HG02642 (cell line): ENCODE results near the gene EIF1.

Source experiments
- ATAC-seq: cut with Tn5 transposase; IDR thresholded peaks from one replicate; pipeline ENCODE4 v1.9.1; 2021; ENCODE audit warnings: mild to moderate bottlenecking; ENCODE audit not compliant: unreplicated experiment, poor library complexity

EIF1 gene

GRCh38 chr17:41731836-41732235 is 43.2 kb downstream of the EIF1 start:
- no peak for ATAC-seq

DNA sequence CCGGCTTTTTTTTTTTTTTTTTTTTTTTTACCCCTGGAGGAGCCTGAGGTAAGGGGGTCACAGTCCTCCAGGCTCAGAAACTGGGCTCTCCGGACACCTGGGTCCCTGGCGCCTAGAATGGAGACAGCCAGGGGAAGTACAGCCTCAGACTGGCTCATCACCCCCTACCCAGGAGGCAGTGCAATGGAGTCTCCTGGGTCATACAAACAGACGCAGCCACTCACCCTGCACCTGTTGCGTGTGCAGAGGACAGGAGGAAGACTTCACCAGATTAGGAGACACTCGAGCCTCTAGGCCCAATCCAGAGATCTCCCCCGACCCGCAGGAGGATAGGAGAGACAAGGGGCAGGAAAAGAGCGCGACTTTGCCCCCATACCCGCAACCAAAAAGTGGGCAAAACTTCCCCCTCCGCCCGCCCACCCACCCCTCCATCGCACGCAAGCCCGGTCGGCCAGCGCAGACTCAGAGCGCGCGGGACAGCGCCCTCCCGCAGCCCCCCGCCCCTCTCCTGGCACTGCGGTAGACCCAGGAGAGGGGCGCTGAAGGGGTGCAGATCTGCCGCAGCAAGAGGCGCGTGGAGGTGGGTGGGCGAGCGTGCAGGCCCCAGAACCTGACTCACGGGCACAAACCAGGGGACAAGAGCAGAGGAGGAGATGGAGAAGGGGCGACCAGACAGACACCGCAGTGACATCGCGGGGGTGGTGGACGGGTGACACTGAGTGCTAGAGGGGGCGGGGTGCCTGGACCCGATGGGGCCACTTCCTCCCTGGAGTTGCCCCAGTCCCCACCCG is 44.9 kb downstream of the EIF1 start:
- no peak for ATAC-seq

DNA sequence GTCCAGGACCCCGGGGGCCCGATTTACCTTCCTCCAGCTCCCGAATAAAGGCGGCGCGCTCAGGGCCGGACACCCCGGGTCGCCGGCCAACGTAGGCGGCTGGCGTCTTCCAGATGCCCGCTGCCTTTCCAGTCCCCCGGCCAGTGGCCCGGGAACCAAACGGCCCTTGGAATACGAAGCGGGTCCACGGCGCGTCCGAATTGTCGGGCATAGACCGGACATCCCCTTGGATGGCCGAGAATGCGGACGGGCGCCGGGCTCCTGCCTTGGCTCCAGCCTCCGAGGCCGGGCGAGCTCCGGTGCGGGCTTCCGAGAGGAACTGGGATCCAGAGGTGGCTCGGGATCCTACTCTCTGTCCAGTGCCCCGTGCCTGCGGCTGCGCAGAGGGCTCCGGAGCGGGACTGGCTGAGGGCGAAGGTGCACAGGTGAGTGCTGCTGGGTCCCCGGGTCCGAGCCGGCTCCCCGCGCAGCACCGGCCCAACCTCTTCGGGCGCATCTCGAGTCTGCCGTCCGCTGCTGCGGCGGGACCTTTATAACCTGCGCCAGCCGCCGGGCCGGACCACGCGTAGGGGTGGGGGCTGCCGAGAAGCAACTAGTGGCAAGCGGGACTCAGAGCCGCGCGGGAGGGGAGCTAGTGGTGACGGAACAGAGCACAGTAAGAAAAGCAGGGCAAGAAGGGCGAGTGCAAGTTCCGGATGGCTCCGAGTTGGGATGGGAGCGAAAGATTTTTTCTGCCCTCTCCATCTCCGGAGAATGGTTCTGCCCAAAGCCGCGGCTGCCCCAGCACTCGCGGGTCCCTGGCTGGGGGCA is 45.7 kb downstream of the EIF1 start, which contains the start of gene HAP1:
Gene HAP1, minus strand, starts transcription at position 505 of the 810 bp plus-strand sequence. Its CDS starts 9 bp downstream, at position 496.
- ATAC-seq, result no peak

GRCh38 chr17:41734949-41735313 is 46.2 kb downstream of the EIF1 start:
- no peak for ATAC-seq

GRCh38 chr17:41735744-41736143 is 47.1 kb downstream of the EIF1 start:
- ATAC-seq, result no peak

- no peak for ATAC-seq
These were observed 48.4 kb downstream of the EIF1 start for GRCh38 chr17:41736983-41737679.

GRCh38 chr17:41737680-41738023 is 49.0 kb downstream of the EIF1 start:
- no peak for ATAC-seq

DNA sequence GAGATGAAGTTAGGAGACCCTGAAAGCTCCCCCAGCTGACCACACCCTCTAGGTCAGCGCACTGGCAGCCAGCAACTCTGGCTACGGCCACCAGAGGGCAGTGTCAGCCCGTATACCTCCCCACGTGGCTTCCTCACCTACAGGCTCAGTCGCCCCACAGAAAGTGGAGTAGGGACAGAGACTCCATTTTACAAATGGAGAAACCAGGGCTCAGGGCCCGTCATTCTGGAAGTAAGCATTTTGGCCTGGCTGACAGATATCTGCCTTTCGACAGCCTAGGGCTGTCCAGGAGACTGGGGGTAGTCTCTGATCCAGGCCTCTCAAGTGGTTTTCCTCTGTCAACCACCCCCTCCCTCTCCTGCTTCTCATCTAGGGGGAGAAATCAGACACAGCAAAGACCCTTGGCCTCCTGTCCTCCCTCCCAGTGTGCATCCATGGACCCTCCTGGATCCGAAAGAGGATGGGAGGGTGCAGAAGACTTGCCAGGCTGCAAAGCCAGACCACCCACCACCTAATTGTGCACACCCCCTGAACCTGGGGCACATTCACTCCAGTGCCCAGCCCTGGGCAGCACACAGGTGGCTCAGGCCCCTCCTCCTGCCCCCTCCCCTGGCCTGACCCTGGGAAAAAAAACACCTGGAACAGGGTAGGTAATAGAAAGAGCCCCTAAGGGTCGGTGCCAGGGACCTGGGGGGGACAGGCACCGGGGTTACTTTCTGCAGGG is 49.6 kb downstream of the EIF1 start:
- ATAC-seq, result peak; percentile 68

GRCh38 chr17:41738801-41739112 is 50.1 kb downstream of the EIF1 start:
- ATAC-seq, result no peak

DNA sequence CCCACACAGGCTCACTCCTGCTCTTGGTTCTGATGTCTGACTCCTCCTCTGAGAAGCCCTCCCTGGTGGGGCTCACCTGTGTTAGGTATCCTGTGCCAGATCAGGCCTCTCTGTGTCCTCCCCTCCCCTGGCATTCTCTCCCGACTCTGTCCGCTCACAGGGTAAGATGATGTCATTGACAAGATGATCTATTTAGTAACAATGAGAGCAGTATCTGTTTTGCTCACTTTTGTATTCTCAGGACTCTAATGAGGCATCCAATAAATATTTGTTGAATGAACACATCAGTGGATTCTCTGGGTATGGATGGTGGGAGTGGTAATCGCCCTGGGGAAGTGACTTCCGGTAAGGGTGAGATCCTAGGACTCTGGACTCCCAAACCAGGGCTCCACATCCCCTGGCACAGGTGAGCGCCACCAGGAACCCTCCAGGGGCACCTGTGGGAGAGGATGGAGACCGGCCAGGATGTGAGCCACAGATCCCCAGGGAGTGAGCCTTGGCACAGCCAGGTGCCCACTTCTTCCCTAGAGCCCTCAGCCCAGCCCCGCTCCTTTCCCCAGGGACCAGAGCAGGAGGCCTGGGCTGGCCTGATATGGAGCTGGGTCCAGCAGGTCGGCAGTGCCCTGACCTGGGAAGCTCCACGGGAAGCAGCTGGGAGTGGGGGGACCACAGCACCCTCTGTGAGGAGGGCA is 51.1 kb downstream of the EIF1 start:
- ATAC-seq, result no peak

DNA sequence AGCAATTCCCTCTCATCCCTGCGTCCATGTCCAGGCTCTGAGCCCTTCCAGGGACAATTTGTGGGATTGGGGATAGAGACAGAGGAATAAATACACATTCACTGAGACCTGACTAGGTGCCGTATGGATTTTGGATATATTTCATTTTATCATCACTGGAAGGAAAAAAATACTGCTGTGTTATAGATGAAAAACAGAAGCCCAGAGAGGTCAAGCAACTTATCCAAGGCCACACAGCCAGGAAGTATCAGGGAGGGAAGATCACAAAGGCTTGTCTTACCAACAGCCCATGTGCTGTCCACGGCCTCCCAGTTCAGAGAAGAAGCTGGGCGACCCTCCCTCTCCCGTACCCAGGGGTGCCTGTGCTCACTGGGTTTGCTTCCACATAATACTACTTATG is 51.8 kb downstream of the EIF1 start:
- no peak for ATAC-seq

DNA sequence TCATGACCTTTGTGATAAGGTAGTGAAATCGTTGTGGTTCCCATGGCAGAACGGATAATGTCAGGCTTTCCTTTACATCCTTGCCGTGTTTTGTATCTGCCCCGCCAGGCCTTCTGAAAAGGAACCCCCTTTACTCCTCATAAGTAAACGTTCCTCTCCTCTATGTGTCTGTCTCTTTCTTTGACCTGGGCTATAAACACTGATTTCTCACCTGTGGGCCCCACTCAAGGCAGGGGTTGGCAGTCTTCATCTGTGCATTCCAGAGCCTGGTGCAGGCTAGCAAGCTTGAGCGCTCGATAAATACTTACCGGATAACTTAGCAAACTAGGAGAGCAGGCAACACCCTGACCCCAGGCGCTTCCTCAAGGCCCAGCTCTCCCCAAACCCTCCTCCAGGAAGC is 53.0 kb downstream of the EIF1 start:
- ATAC-seq, result no peak
